OCI-LY3 (cell line): ENCODE measurements around the gene RALY.

Source experiments
- H2AFZ ChIP-seq: fragments of 200-600, 300-600 bp; shearing (Covaris generic); 2 replicates; pipeline ENCODE4 v1.6.0; 2014; ENCODE audit warnings: antibody characterized with exemption, low read depth, low read length
- H3K27ac ChIP-seq: fragments of 200-600, 300-600 bp; sonication (generic); 2 replicates; pipeline ENCODE4 v1.5.1; 2014; ENCODE audit warnings: mild to moderate bottlenecking, low read length, moderate library complexity, mixed read lengths
- H3K27me3 ChIP-seq: fragments of 200-600, 300-600 bp; sonication (generic); 2 replicates; pipeline ENCODE4 v1.6.1; 2014; ENCODE audit warnings: low read depth, low read length, mixed read lengths
- H3K36me3 ChIP-seq: fragments of 200-600, 300-600 bp; sonication (generic); replicated peaks from 2 replicates; pipeline ENCODE3; 2014; ENCODE audit warnings: low read depth, low read length, mixed read lengths
- H3K4me1 ChIP-seq: fragments of 300-600, 200-600 bp; sonication (generic); 2 replicates; pipeline ENCODE4 v1.6.1; 2014; ENCODE audit warnings: low read length, mixed read lengths
- H3K4me2 ChIP-seq: fragments of 200-600, 300-600 bp; sonication (generic); 2 replicates; pipeline ENCODE4 v1.6.1; 2014; ENCODE audit warnings: low read length, mixed read lengths
- H3K4me3 ChIP-seq: fragments of 300-600, 200-600 bp; sonication (generic); 2 replicates; pipeline ENCODE4 v1.5.1; 2014; ENCODE audit warnings: antibody characterized with exemption, mild to moderate bottlenecking, low read length, moderate library complexity
- H3K79me2 ChIP-seq: fragments of 300-600, 200-600 bp; shearing (Covaris generic); 2 replicates; pipeline ENCODE4 v1.6.1; 2014; ENCODE audit warnings: mild to moderate bottlenecking, low read length, mixed read lengths
- H3K9ac ChIP-seq: fragments of 300-600, 200-600 bp; shearing (Covaris generic); 2 replicates; pipeline ENCODE4 v1.6.0; 2014; ENCODE audit warnings: mild to moderate bottlenecking, low read length, moderate library complexity
- H3K9me3 ChIP-seq: fragments of 200-600, 300-600 bp; shearing (Covaris generic); 2 replicates; pipeline ENCODE4 v1.6.1; 2014; ENCODE audit warnings: low read length, mixed read lengths; ENCODE audit not compliant: insufficient read depth
- H4K20me1 ChIP-seq: fragments of 200-600, 300-600 bp; sonication (generic); 2 replicates; pipeline ENCODE4 v1.6.1; 2016; ENCODE audit warnings: low read length, mixed read lengths; ENCODE audit not compliant: insufficient read depth
- CTCF ChIP-seq: fragments of 200-600, 300-600 bp; sonication (generic); IDR thresholded peaks from 2 replicates; pipeline ENCODE4 v1.5.1; 2014; ENCODE audit warnings: antibody characterized with exemption, low read length, low read depth
- EZH2phosphoT487 ChIP-seq: fragments of 200-600 bp; shearing (Covaris generic); IDR thresholded peaks from 2 replicates; pipeline ENCODE4 v1.6.1; 2018; ENCODE audit warnings: antibody characterized with exemption, mixed run types, low read depth

RALY gene

GRCh38 chr20:34045294-34045693 is 51.6 kb downstream of the RALY start:
- H2AFZ ChIP-seq = no peak overlapping the region
- peaks cover 63% of the 10 kb centered on the region for H3K79me2 ChIP-seq
- H3K9ac ChIP-seq = no peak overlapping the region
- peaks cover 3% of the 10 kb centered on the region for H3K36me3 ChIP-seq
- no peak overlapping the region for H3K27ac ChIP-seq
- no peaks in the 10 kb centered on the region for H3K9me3 ChIP-seq
- no peak for TF ChIP-seq CTCF
- no peak for TF ChIP-seq EZH2phosphoT487
- H3K4me2 ChIP-seq = no peak overlapping the region
- H3K4me1 ChIP-seq = no peaks in the 10 kb centered on the region
- H3K27me3 ChIP-seq = no peaks in the 10 kb centered on the region
- no peak overlapping the region for H3K4me3 ChIP-seq
- peaks cover 92% of the 10 kb centered on the region for H4K20me1 ChIP-seq

- Histone ChIP-seq H3K4me3 (no peak overlapping the region), H3K36me3 (peaks cover 3% of the 10 kb centered on the region), H2AFZ (no peak overlapping the region), H3K79me2 (peaks cover 67% of the 10 kb centered on the region), H3K4me1 (no peaks in the 10 kb centered on the region), H3K4me2 (no peak overlapping the region), H4K20me1 (peaks cover 92% of the 10 kb centered on the region), H3K9me3 (no peaks in the 10 kb centered on the region), H3K9ac (no peak overlapping the region), H3K27ac (no peak overlapping the region), H3K27me3 (no peaks in the 10 kb centered on the region)
- no peak for TF ChIP-seq EZH2phosphoT487
- no peak for TF ChIP-seq CTCF
These were observed 52.4 kb downstream of the RALY start for GRCh38 chr20:34045930-34046725.

- no peak overlapping the region for H3K27ac ChIP-seq
- H2AFZ ChIP-seq = no peak overlapping the region
- no peaks in the 10 kb centered on the region for H3K27me3 ChIP-seq
- peaks cover 68% of the 10 kb centered on the region for H3K79me2 ChIP-seq
- H3K36me3 ChIP-seq = peaks cover 3% of the 10 kb centered on the region
- no peak for TF ChIP-seq EZH2phosphoT487
- peaks cover 92% of the 10 kb centered on the region for H4K20me1 ChIP-seq
- no peak overlapping the region for H3K4me2 ChIP-seq
- no peak overlapping the region for H3K9ac ChIP-seq
- no peaks in the 10 kb centered on the region for H3K9me3 ChIP-seq
- H3K4me1 ChIP-seq = no peaks in the 10 kb centered on the region
- no peak overlapping the region for H3K4me3 ChIP-seq
These were observed 53.4 kb downstream of the RALY start for GRCh38 chr20:34047010-34047687.

GRCh38 chr20:34047917-34048316 is 54.2 kb downstream of the RALY start:
- Histone ChIP-seq H3K36me3 (peaks cover 3% of the 10 kb centered on the region), H3K27ac (no peak overlapping the region)

More at GRCh38 chr20:34047917-34048316, 54.2 kb downstream of the RALY start:
- no peaks in the 10 kb centered on the region for H3K9me3 ChIP-seq
- H3K4me3 ChIP-seq = no peak overlapping the region
- H3K4me1 ChIP-seq = no peaks in the 10 kb centered on the region
- no peak overlapping the region for H3K4me2 ChIP-seq
- peaks cover 73% of the 10 kb centered on the region for H3K79me2 ChIP-seq
- peaks cover 92% of the 10 kb centered on the region for H4K20me1 ChIP-seq
- no peaks in the 10 kb centered on the region for H3K27me3 ChIP-seq
- H3K9ac ChIP-seq = no peak overlapping the region
- no peak overlapping the region for H2AFZ ChIP-seq
- no peak for TF ChIP-seq CTCF
- no peak for TF ChIP-seq EZH2phosphoT487
